Stimulated activated CD4-positive, alpha-beta T cell treated with anti-CD3 and anti-CD28 coated beads, Interleukin-1b, Interleukin-23, amount 100 ng/mL, for 4 hours (primary cell): Measurements from ENCODE around the gene REEP3.
"Not testable (repeated sequence)": the region's sequence is repeated elsewhere in the genome, so short reads cannot be mapped to it uniquely, and the experiment has no call there.

Experiments
- DNase-seq, 2 donors: peaks; one replicate each; pipeline ENCODE4 v3.0.0-alpha.2; 2020; ENCODE audit warnings: low read depth in 2 of 2

The REEP3 gene

GRCh38 chr10:63549810-63550209 is 28.6 kb downstream of the REEP3 start:
- no peak for DNase-seq

- no peak for DNase-seq
These were observed 31.8 kb downstream of the REEP3 start for GRCh38 chr10:63553031-63553430.

- no peak for DNase-seq
These were observed 32.3 kb downstream of the REEP3 start for GRCh38 chr10:63553473-63553872.

GRCh38 chr10:63554657-63555056 is 33.5 kb downstream of the REEP3 start:
- no peak for DNase-seq

- no peak for DNase-seq
These were observed 34.1 kb downstream of the REEP3 start for GRCh38 chr10:63555330-63555729.

- DNase-seq = no peak
These were observed 37.1 kb downstream of the REEP3 start for GRCh38 chr10:63558132-63558784.

- DNase-seq = no peak
These were observed 40.1 kb downstream of the REEP3 start for GRCh38 chr10:63561341-63561740.

GRCh38 chr10:63562391-63562790 is 41.2 kb downstream of the REEP3 start:
- no peak for DNase-seq

GRCh38 chr10:63562857-63563256 is 41.7 kb downstream of the REEP3 start:
- DNase-seq = no peak

GRCh38 chr10:63563623-63564022 is 42.4 kb downstream of the REEP3 start:
- DNase-seq = no peak

GRCh38 chr10:63564731-63565130 is 43.5 kb downstream of the REEP3 start:
- not testable (repeated sequence) for DNase-seq

GRCh38 chr10:63573068-63573697 is 52.0 kb downstream of the REEP3 start:
- DNase-seq = no peak

- DNase-seq = no peak
These were observed 52.8 kb downstream of the REEP3 start for GRCh38 chr10:63574011-63574410.

- no peak for DNase-seq
These were observed 55.3 kb downstream of the REEP3 start for GRCh38 chr10:63576501-63576900.

- no peak for DNase-seq
These were observed 57.3 kb downstream of the REEP3 start for GRCh38 chr10:63578501-63578900.

- no peak for DNase-seq
These were observed 58.3 kb downstream of the REEP3 start for GRCh38 chr10:63579371-63580014.

- DNase-seq = no peak
These were observed 61.5 kb downstream of the REEP3 start for GRCh38 chr10:63582690-63583089.

GRCh38 chr10:63583397-63583796 is 62.2 kb downstream of the REEP3 start:
- DNase-seq = no peak

GRCh38 chr10:63583909-63584724 is 62.9 kb downstream of the REEP3 start:
- DNase-seq = no peak

GRCh38 chr10:63584725-63585035 is 63.5 kb downstream of the REEP3 start:
- no peak for DNase-seq

- no peak for DNase-seq
These were observed 63.8 kb downstream of the REEP3 start for GRCh38 chr10:63585041-63585440.

- DNase-seq = no peak
These were observed 64.8 kb downstream of the REEP3 start for GRCh38 chr10:63586043-63586442.

- DNase-seq = no peak
These were observed 66.0 kb downstream of the REEP3 start for GRCh38 chr10:63587191-63587590.
